Progenitor cell of endocrine pancreas (in vitro differentiated cells): ENCODE measurements around the gene ZNF254. TPM values are rescaled to one million over a fixed set of nuclear protein-coding genes. Genes with fewer than 3 reads are reported as not detected.
"Not testable (repeated sequence)": the region's sequence is repeated elsewhere in the genome, so short reads cannot be mapped to it uniquely, and the experiment has no call there.

Experiments
- DNase-seq: peaks from one replicate; pipeline ENCODE4 v3.0.0; 2021; ENCODE audit warnings: low spot score; ENCODE audit not compliant: unreplicated experiment
- H3K27ac Mint-ChIP-seq: 2 replicates; pipeline ENCODE4 v1.8.0; 2021; ENCODE audit warnings: mild to moderate bottlenecking, moderate library complexity, mixed read lengths
- H3K27me3 Mint-ChIP-seq: 2 replicates; pipeline ENCODE4 v1.8.0; 2021; ENCODE audit warnings: mixed read lengths
- H3K36me3 Mint-ChIP-seq: 2 replicates; pipeline ENCODE4 v1.8.0; 2022; ENCODE audit warnings: mixed read lengths; ENCODE audit not compliant: insufficient read depth
- H3K4me1 Mint-ChIP-seq: 2 replicates; pipeline ENCODE4 v1.8.0; 2021; ENCODE audit warnings: low read depth, mixed read lengths
- H3K4me3 Mint-ChIP-seq: 2 replicates; pipeline ENCODE4 v1.8.0; 2021; ENCODE audit warnings: low read depth, mild to moderate bottlenecking, moderate library complexity, mixed read lengths
- H3K9me3 Mint-ChIP-seq: 2 replicates; pipeline ENCODE4 v1.8.0; 2021; ENCODE audit warnings: low read depth, mixed read lengths
- CTCF ChIP-seq: fragments of 200-600 bp; sonication (generic); IDR thresholded peaks from one replicate; pipeline ENCODE4 v1.5.0; 2021; ENCODE audit warnings: antibody characterized with exemption, mild to moderate bottlenecking; ENCODE audit not compliant: unreplicated experiment
- total RNA-seq: library from RNA; stranded (reverse); gene quantifications from 2 replicates; pipeline ENCODE4 v1.2.1, GENCODE V29; 2021

Gene ZNF254
- total RNA-seq, 1 donor from 2014 or later, result 44.0 TPM

DNA sequence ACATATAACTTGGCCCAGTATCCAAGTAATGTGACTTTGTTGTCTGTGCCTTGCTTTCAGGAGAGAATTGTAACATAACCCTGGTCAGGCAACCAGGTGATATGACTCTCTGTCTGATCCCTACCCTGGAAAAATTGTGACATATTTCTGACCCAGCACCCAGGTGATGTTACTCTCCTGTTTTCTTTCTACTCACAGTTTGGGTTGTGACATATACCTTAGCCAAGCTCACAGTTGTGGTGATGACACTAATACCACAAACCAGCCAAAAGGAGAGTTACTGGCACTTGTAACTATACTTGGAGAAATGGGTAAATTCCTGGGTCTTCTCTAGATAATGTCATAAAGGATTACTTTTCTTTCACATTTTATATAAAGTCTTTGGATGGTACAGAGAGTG is 14.3 kb upstream of the ZNF254 start:
- H3K9me3 Mint-ChIP-seq, result peaks cover 8% of the 10 kb centered on the region
- no peaks in the 10 kb centered on the region for H3K27me3 Mint-ChIP-seq
- no peak overlapping the region for H3K4me3 Mint-ChIP-seq
- H3K27ac Mint-ChIP-seq, result no peak overlapping the region
- DNase-seq, result no peak
- H3K4me1 Mint-ChIP-seq, result peaks cover 16% of the 10 kb centered on the region
- TF ChIP-seq CTCF, result no peak
- peaks cover 55% of the 10 kb centered on the region for H3K36me3 Mint-ChIP-seq

DNA sequence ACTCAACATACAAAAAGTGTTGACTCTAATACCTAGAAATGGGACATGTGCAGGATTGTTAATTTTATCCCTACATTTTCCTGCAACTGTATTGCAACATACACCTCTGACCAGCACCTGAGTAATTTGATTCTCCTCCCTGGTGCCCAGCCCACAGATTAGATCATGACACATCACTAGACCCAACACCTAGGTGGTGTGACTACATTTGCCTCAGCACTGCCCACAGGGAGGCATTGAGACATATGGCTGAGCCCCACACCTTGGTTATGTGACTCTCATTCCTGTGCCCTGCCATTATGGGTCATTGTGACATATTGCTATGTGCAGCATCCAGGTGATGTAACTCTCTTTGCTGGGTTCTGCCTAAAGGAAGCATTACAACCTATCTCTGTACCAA is 13.2 kb upstream of the ZNF254 start:
- Mint-ChIP-seq H3K4me3 (no peak overlapping the region), H3K27ac (no peak overlapping the region), H3K27me3 (no peaks in the 10 kb centered on the region), H3K36me3 (peaks cover 44% of the 10 kb centered on the region), H3K4me1 (peaks cover 20% of the 10 kb centered on the region), H3K9me3 (peaks cover 8% of the 10 kb centered on the region)
- no peak for DNase-seq
- no peak for TF ChIP-seq CTCF

GRCh38 chr19:24074720-24075454 is 12.1 kb upstream of the ZNF254 start:
- peaks cover 8% of the 10 kb centered on the region for H3K9me3 Mint-ChIP-seq
- H3K4me3 Mint-ChIP-seq, result no peak overlapping the region

DNA sequence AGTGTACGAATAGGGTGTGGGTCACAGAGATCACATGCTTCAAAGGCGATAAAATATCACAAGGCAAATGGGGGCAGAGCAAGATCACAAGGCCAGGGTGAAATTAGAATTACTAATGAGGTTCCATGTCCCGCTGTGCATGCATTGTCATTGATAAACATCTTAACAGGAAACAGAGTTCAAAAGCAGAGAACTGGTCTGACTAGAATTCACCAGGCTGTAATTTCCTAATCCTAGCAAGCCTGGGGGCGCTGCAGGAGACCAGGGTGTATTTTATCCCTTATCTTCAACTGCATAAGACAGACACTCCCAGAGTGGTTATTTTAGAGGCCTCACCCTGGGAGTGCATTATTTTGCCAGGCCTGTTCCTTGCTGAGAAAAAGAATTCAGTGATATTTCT is 11.5 kb upstream of the ZNF254 start:
- H3K36me3 Mint-ChIP-seq, result peaks cover 47% of the 10 kb centered on the region
- H3K27me3 Mint-ChIP-seq, H3K27ac Mint-ChIP-seq, DNase-seq, H3K9me3 Mint-ChIP-seq, H3K4me3 Mint-ChIP-seq: not testable (repeated sequence)
- H3K4me1 Mint-ChIP-seq, result peaks cover 20% of the 10 kb centered on the region

More at GRCh38 chr19:24074720-24075454, 12.1 kb upstream of the ZNF254 start:
- Mint-ChIP-seq H3K27me3 (no peaks in the 10 kb centered on the region), H3K36me3 (peaks cover 47% of the 10 kb centered on the region), H3K27ac (no peak overlapping the region), H3K4me1 (peaks cover 20% of the 10 kb centered on the region)
- no peak for TF ChIP-seq CTCF
- DNase-seq, result no peak

- peaks cover 8% of the 10 kb centered on the region for H3K9me3 Mint-ChIP-seq
- DNase-seq, result no peak
- H3K4me1 Mint-ChIP-seq, result peaks cover 23% of the 10 kb centered on the region
- peak overlapping the region; percentile 52 for H3K27ac Mint-ChIP-seq
- H3K4me3 Mint-ChIP-seq, result no peak overlapping the region
- H3K27me3 Mint-ChIP-seq, result no peaks in the 10 kb centered on the region
- TF ChIP-seq CTCF, result no peak
- peaks cover 39% of the 10 kb centered on the region for H3K36me3 Mint-ChIP-seq
Observed at GRCh38 chr19:24078680-24079079, 8.3 kb upstream of the ZNF254 start.

- Mint-ChIP-seq H3K4me1 (peaks cover 13% of the 10 kb centered on the region), H3K9me3 (no peaks in the 10 kb centered on the region), H3K27me3 (no peaks in the 10 kb centered on the region), H3K27ac (no peak overlapping the region), H3K4me3 (no peak overlapping the region), H3K36me3 (peaks cover 15% of the 10 kb centered on the region)
- no peak for TF ChIP-seq CTCF
- no peak for DNase-seq
Observed at GRCh38 chr19:24081056-24081455, 5.9 kb upstream of the ZNF254 start.
